HL-60 (cell line): Measurements from ENCODE around the gene NLGN1.

Experiments
- CTCF ChIP-seq: IDR thresholded peaks from one replicate; pipeline ENCODE4 v1.5.1; 2011; ENCODE audit warnings: low read length, control low read depth, inconsistent platforms; ENCODE audit not compliant: insufficient read depth
- GABPA ChIP-seq: IDR thresholded peaks from 2 replicates; pipeline ENCODE4 v1.6.1; 2012; ENCODE audit warnings: low read depth
- POLR2AphosphoS5 ChIP-seq: IDR thresholded peaks from 2 replicates; pipeline ENCODE4 v1.6.1; 2012; ENCODE audit warnings: low read depth
- SPI1 ChIP-seq: IDR thresholded peaks from 2 replicates; pipeline ENCODE4 v1.6.1; 2012; ENCODE audit warnings: low read depth, mild to moderate bottlenecking, borderline replicate concordance

- TF ChIP-seq CTCF = no peak
- no peak for TF ChIP-seq POLR2AphosphoS5
- TF ChIP-seq SPI1 = no peak
- no peak for TF ChIP-seq GABPA
Measured at GRCh38 chr3:174199696-174200095, 802.2 kb downstream of the NLGN1 start.
